ENCODE data around the gene C19orf53. TPM values are rescaled to one million over a fixed set of nuclear protein-coding genes. Genes with fewer than 3 reads are reported as not detected.

The C19orf53 gene
- total and polyA plus RNA-seq, 11 donors, result 79.3 to 435 (median 99.4) TPM

- TF ChIP-seq CTCF (IDR thresholded peaks at IDR 0.05) (no peak), POLR2A (IDR thresholded peaks at IDR 0.05) (no peak)
- intact Hi-C loops (cut with DNase I), result no loop called here
- Histone ChIP-seq H3K27ac (peak overlapping the region in 11 of 12 donors; percentile 47 to 82 (median 69)), H3K4me1 (peaks cover 0 to 19% (median 9%) of the 10 kb centered on the region in 12 donors), H3K27me3 (no peaks in the 10 kb centered on the region), H3K36me3 (peaks cover 0 to 58% (median 55%) of the 10 kb centered on the region in 9 donors), H3K9me3 (no peaks in the 10 kb centered on the region), H3K4me3 (peak overlapping the region; percentile 66 to 95 (median 76))
- peak in 2 of 4 donors; percentile 13 to 29 for ATAC-seq
- 3 to 5% (median 4%) methylated on average over 31 to 48 of the region's 48 CpGs for WGBS, 4 donors
- DNase-seq, result peak in 1 of 5 donors; percentile 27
Measured at GRCh38 chr19:13764821-13765394, 9.3 kb upstream of the C19orf53 start.

- Histone ChIP-seq H3K4me1 (peaks cover 0 to 19% (median 9%) of the 10 kb centered on the region in 12 donors), H3K36me3 (peaks cover 0 to 58% (median 55%) of the 10 kb centered on the region in 9 donors), H3K4me3 (peak overlapping the region; percentile 66 to 95 (median 76)), H3K9me3 (no peaks in the 10 kb centered on the region), H3K27me3 (no peaks in the 10 kb centered on the region), H3K27ac (peak overlapping the region in 9 of 12 donors; percentile 59 to 82 (median 71))
- WGBS, 4 donors, result 68 to 76% (median 71%) methylated on average over 15 to 19 of the region's 19 CpGs
- no peak for DNase-seq
- TF ChIP-seq CTCF (IDR thresholded peaks at IDR 0.05), result no peak
- no peak for TF ChIP-seq POLR2A (IDR thresholded peaks at IDR 0.05)
- ATAC-seq, result no peak
- intact Hi-C loops (cut with DNase I), result no loop called here
Measured at GRCh38 chr19:13765395-13766094, 8.7 kb upstream of the C19orf53 start.

GRCh38 chr19:13766095-13766481 lies 8.2 kb upstream of the C19orf53 start:
- TF ChIP-seq POLR2A (IDR thresholded peaks at IDR 0.05), result no peak
- H3K27me3 ChIP-seq, result no peaks in the 10 kb centered on the region
- no peaks in the 10 kb centered on the region for H3K9me3 ChIP-seq
- H3K4me3 ChIP-seq, result peak overlapping the region in 1 of 12 donors; percentile 70
- peaks cover 0 to 58% (median 55%) of the 10 kb centered on the region in 9 donors for H3K36me3 ChIP-seq
- peak overlapping the region in 1 of 12 donors; percentile 78 for H3K27ac ChIP-seq
- peaks cover 0 to 19% (median 9%) of the 10 kb centered on the region in 12 donors for H3K4me1 ChIP-seq
- intact Hi-C loops (cut with DNase I), result no loop called here
- no peak for ATAC-seq
- no peak for DNase-seq
- 94 to 97% (median 97%) methylated on average over 3 of the region's 3 CpGs for WGBS, 4 donors

- no peak overlapping the region for H3K4me3 ChIP-seq
- H3K27me3 ChIP-seq, result no peaks in the 10 kb centered on the region
- H3K36me3 ChIP-seq, result peaks cover 0 to 53% (median 41%) of the 10 kb centered on the region in 9 donors
- H3K9me3 ChIP-seq, result no peaks in the 10 kb centered on the region
- TF ChIP-seq CTCF (IDR thresholded peaks at IDR 0.05), result no peak
- TF ChIP-seq POLR2A (IDR thresholded peaks at IDR 0.05), result no peak
- H3K4me1 ChIP-seq, result peaks cover 0 to 19% (median 9%) of the 10 kb centered on the region in 12 donors
- H3K27ac ChIP-seq, result no peak overlapping the region
- no peak for ATAC-seq
- no peak for DNase-seq
- 88 to 93% (median 91%) methylated on average over 13 to 19 of the region's 19 CpGs for WGBS, 4 donors
- intact Hi-C loops (cut with DNase I), result no loop called here
Measured at GRCh38 chr19:13768510-13768909, 5.7 kb upstream of the C19orf53 start.
